Neuronal stem cell (in vitro differentiated cells): ENCODE measurements around the gene EFCAB11.

Experiments used
- DNase-seq: peaks from one replicate; pipeline ENCODE4 v3.0.0-alpha.2; 2013; ENCODE audit warnings: low spot score
- H2AFZ ChIP-seq: one replicate; pipeline ENCODE4 v1.6.1; 2013; ENCODE audit warnings: mild to moderate bottlenecking, low read length, inconsistent platforms
- H2AK5ac ChIP-seq: 2 replicates; pipeline ENCODE4 v1.6.1; 2013; ENCODE audit warnings: low read depth, mild to moderate bottlenecking, inconsistent platforms, low read length, moderate library complexity, mixed read lengths
- H2BK120ac ChIP-seq: 2 replicates; pipeline ENCODE4 v1.6.1; 2013; ENCODE audit warnings: low read depth, mild to moderate bottlenecking, inconsistent platforms, low read length, moderate library complexity, mixed read lengths
- H2BK12ac ChIP-seq: one replicate; pipeline ENCODE4 v1.6.1; 2013; ENCODE audit warnings: low read length, inconsistent platforms
- H2BK15ac ChIP-seq: 2 replicates; pipeline ENCODE4 v1.6.1; 2013; ENCODE audit warnings: mild to moderate bottlenecking, low read length, inconsistent platforms, mixed read lengths
- H2BK5ac ChIP-seq: one replicate; pipeline ENCODE4 v1.6.1; 2013; ENCODE audit warnings: inconsistent platforms, mild to moderate bottlenecking, low read length, moderate library complexity
- H3K14ac ChIP-seq: one replicate; pipeline ENCODE4 v1.6.1; 2013; ENCODE audit warnings: low read length, inconsistent platforms
- H3K18ac ChIP-seq: 2 replicates; pipeline ENCODE4 v1.6.1; 2013; ENCODE audit warnings: low read length, inconsistent platforms
- H3K23ac ChIP-seq: 2 replicates; pipeline ENCODE4 v1.6.1; 2013; ENCODE audit warnings: low read depth, mild to moderate bottlenecking, mixed read lengths, low read length, inconsistent platforms; ENCODE audit not compliant: poor library complexity
- H3K27ac ChIP-seq: replicated peaks from 3 replicates; pipeline ENCODE4 v1.5.1; 2013; ENCODE audit warnings: low read length, inconsistent platforms
- H3K27me3 ChIP-seq, 3 experiments: 2 replicates each; pipeline ENCODE4 v1.6.1; 2013; ENCODE audit warnings: low read length in 3 of 3, mild to moderate bottlenecking in 2 of 3, inconsistent platforms in 1 of 3, low read depth in 1 of 3, mixed read lengths in 1 of 3, moderate library complexity in 1 of 3; ENCODE audit not compliant: control insufficient read depth in 3 of 3, insufficient read depth in 3 of 3
- H3K36me3 ChIP-seq, 2 donors: replicated peaks in 1 of 2; 2 replicates each; pipeline ENCODE4 v1.6.1; 2013; ENCODE audit warnings: low read length in 2 of 2; ENCODE audit not compliant: control insufficient read depth in 2 of 2, insufficient read depth in 2 of 2
- H3K4ac ChIP-seq: 2 replicates; pipeline ENCODE4 v1.6.1; 2013; ENCODE audit warnings: inconsistent platforms, mild to moderate bottlenecking, low read length, moderate library complexity
- H3K4me1 ChIP-seq, 2 donors: 1 replicate in 1 of 2; 2 replicates in 1 of 2; pipeline ENCODE4 v1.6.1; 2013; ENCODE audit warnings: low read length in 2 of 2, low read depth in 1 of 2; ENCODE audit not compliant: control insufficient read depth in 2 of 2, insufficient read depth in 1 of 2
- H3K4me2 ChIP-seq: one replicate; pipeline ENCODE4 v1.6.1; 2013; ENCODE audit warnings: mild to moderate bottlenecking, low read length, inconsistent platforms; ENCODE audit not compliant: insufficient read depth, poor library complexity, severe bottlenecking
- H3K4me3 ChIP-seq, 2 donors: 2 replicates each; pipeline ENCODE4 v1.5.1; 2013; ENCODE audit warnings: low read length in 2 of 2, mild to moderate bottlenecking in 2 of 2, inconsistent platforms in 1 of 2, moderate library complexity in 1 of 2
- H3K79me1 ChIP-seq: one replicate; pipeline ENCODE4 v1.6.1; 2013; ENCODE audit warnings: low read depth, mild to moderate bottlenecking, inconsistent platforms, low read length, moderate library complexity
- H3K9ac ChIP-seq: one replicate; pipeline ENCODE4 v1.6.1; 2013; ENCODE audit warnings: mild to moderate bottlenecking, low read depth, low read length, inconsistent platforms; ENCODE audit not compliant: poor library complexity
- H3K9me3 ChIP-seq, 2 donors: replicated peaks in 1 of 2; 2 replicates each; pipeline versions ENCODE3 to v1.6.1; 2013; ENCODE audit warnings: low read length in 2 of 2, mild to moderate bottlenecking in 2 of 2, inconsistent platforms in 1 of 2, low read depth in 1 of 2, mixed read lengths in 1 of 2, moderate library complexity in 1 of 2; ENCODE audit not compliant: control insufficient read depth in 2 of 2, insufficient read depth in 1 of 2
- H4K8ac ChIP-seq: one replicate; pipeline ENCODE4 v1.6.1; 2013; ENCODE audit warnings: low read depth, mild to moderate bottlenecking, inconsistent platforms, low read length, moderate library complexity
- H4K91ac ChIP-seq: one replicate; pipeline ENCODE4 v1.6.1; 2013; ENCODE audit warnings: low read length, low read depth, mild to moderate bottlenecking, inconsistent platforms; ENCODE audit not compliant: poor library complexity
- WGBS, 2 donors: extraction: QIAGEN DNeasy Blood & Tissue Kit; methylation state at CpG; one replicate each; pipeline ENCODE4 v1.1.7; 2013; ENCODE audit warnings: missing lambda C conversion rate in 2 of 2, mixed read lengths in 1 of 2; ENCODE audit not compliant: insufficient read length in 2 of 2, insufficient replicate concordance in 1 of 2; ENCODE audit errors: extremely low coverage in 2 of 2; 5-methylcytosine and 5-hydroxymethylcytosine counted together

Gene EFCAB11

DNA sequence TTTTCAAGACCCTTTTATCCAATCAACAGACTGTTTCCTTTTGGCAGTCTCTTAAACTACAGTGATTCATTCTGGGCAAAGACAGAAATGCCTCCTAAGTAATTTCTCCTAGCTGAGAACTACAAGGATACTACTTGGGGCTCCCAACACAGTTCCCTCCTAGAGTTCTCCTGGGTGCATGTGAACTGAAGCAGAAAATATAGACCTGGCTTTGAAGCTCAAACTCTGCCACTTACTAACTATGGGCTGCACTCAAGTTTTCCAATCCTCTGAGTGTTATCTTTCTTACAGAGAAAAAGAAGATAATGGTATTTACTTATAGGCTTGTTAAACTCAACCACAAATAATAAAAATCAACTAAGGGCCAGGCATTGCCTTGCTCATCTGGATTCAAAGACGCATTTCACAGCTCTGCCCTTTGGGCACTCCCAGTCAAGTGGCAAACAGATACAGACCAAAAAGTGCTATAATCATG is 97.6 kb downstream of the EFCAB11 start:
- Histone ChIP-seq H3K4ac (no peak overlapping the region), H3K23ac (no peak overlapping the region), H3K9ac (no peak overlapping the region), H3K27ac (no peak overlapping the region), H3K4me1 (no peaks in the 10 kb centered on the region), H3K79me1 (no peaks in the 10 kb centered on the region), H2BK5ac (no peak overlapping the region), H3K14ac (no peak overlapping the region), H3K18ac (no peak overlapping the region), H2AK5ac (no peak overlapping the region), H3K9me3 (no peaks in the 10 kb centered on the region), H2BK120ac (no peak overlapping the region), H2BK15ac (no peak overlapping the region), H3K4me2 (no peak overlapping the region), H2AFZ (no peak overlapping the region), H3K4me3 (no peak overlapping the region), H4K8ac (no peak overlapping the region), H3K27me3 (peaks cover 0 to 2% (median 0%) of the 10 kb centered on the region in 3 experiments), H4K91ac (no peak overlapping the region), H3K36me3 (no peaks in the 10 kb centered on the region), H2BK12ac (no peak overlapping the region)
- no peak for DNase-seq
- no CpG with 5 or more reads among the region's 1 CpG for WGBS, 2 donors

DNA sequence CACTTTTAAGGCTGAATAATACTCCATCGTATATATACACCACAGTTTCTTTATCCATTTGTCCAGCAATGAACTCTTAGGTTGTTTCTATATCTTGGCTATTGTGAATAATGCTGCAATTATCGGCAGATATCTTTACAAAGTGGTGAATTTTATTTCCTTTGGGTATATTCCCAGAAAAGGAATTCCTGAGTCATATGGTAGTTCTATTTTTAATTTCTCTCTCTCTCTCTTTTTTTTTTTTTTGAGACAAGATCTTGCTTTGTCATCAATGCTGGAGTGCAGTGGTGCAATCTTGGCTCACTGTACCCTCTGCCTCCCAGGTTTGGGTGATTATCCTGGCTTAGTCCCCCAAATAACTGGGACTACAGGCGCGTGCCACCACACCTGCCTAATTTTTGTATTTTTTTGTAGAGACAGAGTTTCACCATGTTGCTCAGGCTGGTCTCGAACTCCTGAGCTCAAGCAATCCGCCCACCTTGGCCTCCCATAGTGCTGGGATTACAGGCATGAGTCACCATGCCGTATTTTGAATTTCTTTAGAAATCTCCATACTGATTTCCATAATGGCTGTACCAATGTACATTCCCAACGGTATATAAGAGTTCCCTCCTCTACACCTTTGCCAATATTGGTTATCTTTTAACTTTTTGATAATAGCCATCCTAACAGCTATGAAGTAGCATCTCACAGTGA is 98.4 kb downstream of the EFCAB11 start:
- no peak overlapping the region for H2AK5ac ChIP-seq
- no peak overlapping the region for H3K27ac ChIP-seq
- H3K4ac ChIP-seq, result no peak overlapping the region
- no peaks in the 10 kb centered on the region for H3K4me1 ChIP-seq
- no peak overlapping the region for H3K18ac ChIP-seq
- no peak overlapping the region for H2BK120ac ChIP-seq
- H3K4me2 ChIP-seq, result no peak overlapping the region
- no CpG with 5 or more reads among the region's 8 CpGs for WGBS, 2 donors
- no peak overlapping the region for H2BK5ac ChIP-seq
- H3K4me3 ChIP-seq, result no peak overlapping the region
- no peak for DNase-seq
- H2BK12ac ChIP-seq, result no peak overlapping the region
- H2BK15ac ChIP-seq, result no peak overlapping the region
- H3K27me3 ChIP-seq, result peaks cover 0 to 2% (median 0%) of the 10 kb centered on the region in 3 experiments
- H3K36me3 ChIP-seq, result no peaks in the 10 kb centered on the region
- H3K9me3 ChIP-seq, result no peaks in the 10 kb centered on the region
- no peak overlapping the region for H3K14ac ChIP-seq
- H3K79me1 ChIP-seq, result no peaks in the 10 kb centered on the region
- no peak overlapping the region for H3K9ac ChIP-seq
- H2AFZ ChIP-seq, result no peak overlapping the region
- H4K8ac ChIP-seq, result no peak overlapping the region
- no peak overlapping the region for H3K23ac ChIP-seq
- no peak overlapping the region for H4K91ac ChIP-seq

DNA sequence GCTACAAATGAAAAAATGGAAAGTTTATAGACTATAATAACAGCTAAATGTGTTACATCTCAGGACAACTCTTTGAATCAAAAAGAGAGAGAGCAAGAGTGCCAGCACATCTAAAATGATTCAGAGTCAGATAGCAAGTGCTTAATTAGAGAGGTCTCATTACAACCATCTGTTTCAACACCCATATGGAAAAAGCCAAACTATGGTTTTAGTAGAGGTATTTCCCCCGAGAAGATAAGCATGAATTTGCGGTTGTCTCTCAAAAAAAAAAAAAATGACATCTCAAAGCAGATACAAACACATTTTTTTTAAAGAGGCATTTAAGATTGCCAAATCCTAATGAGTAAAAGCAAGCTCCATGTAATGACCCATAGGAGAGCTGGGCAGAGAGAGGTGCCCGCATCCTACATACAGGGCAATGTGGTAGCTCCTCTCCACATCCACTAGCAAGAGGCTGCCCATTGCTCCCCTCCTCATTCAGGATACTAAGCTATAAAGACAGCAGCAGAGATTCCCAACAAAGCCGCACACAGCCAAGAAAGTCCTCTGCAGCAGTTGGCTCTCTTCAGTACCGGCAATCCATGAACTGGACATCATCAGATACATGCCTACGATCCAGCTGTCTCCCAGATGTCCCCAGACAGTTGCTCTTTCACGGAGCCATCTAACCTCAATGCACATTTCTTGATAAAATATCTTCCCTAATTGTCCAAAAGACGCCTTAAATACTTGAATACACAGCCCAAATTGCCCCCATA is 100.4 kb downstream of the EFCAB11 start:
- no peak for DNase-seq
- Histone ChIP-seq H3K4me3 (no peak overlapping the region), H3K36me3 (no peaks in the 10 kb centered on the region), H3K9me3 (no peaks in the 10 kb centered on the region), H2BK5ac (no peak overlapping the region), H3K4ac (no peak overlapping the region), H3K18ac (peak overlapping the region; percentile 24), H3K79me1 (no peaks in the 10 kb centered on the region), H3K23ac (peak overlapping the region; percentile 49), H3K27ac (no peak overlapping the region), H3K14ac (no peak overlapping the region), H3K4me2 (no peak overlapping the region), H4K8ac (no peak overlapping the region), H3K9ac (no peak overlapping the region), H2AK5ac (no peak overlapping the region), H2AFZ (no peak overlapping the region), H2BK15ac (no peak overlapping the region), H3K27me3 (peaks cover 0 to 2% (median 0%) of the 10 kb centered on the region in 3 experiments), H2BK12ac (no peak overlapping the region), H2BK120ac (no peak overlapping the region), H3K4me1 (no peaks in the 10 kb centered on the region), H4K91ac (no peak overlapping the region)
- no CpG with 5 or more reads among the region's 8 CpGs for WGBS, 2 donors

GRCh38 chr14:89851106-89851505 is 103.4 kb downstream of the EFCAB11 start:
- H2BK120ac ChIP-seq, result no peak overlapping the region
- H3K4me2 ChIP-seq, result no peak overlapping the region
- no CpG with 5 or more reads among the region's 1 CpG for WGBS, 2 donors
- H3K9me3 ChIP-seq, result no peaks in the 10 kb centered on the region
- no peak overlapping the region for H2AFZ ChIP-seq
- H3K79me1 ChIP-seq, result no peaks in the 10 kb centered on the region
- H2BK12ac ChIP-seq, result no peak overlapping the region
- H3K9ac ChIP-seq, result no peak overlapping the region
- no peak overlapping the region for H3K14ac ChIP-seq
- H2BK5ac ChIP-seq, result no peak overlapping the region
- no peaks in the 10 kb centered on the region for H3K4me1 ChIP-seq
- H3K4me3 ChIP-seq, result no peak overlapping the region
- no peak overlapping the region for H4K8ac ChIP-seq
- H3K27ac ChIP-seq, result no peak overlapping the region
- H3K36me3 ChIP-seq, result no peaks in the 10 kb centered on the region
- no peak overlapping the region for H3K4ac ChIP-seq
- H2BK15ac ChIP-seq, result no peak overlapping the region
- H3K18ac ChIP-seq, result no peak overlapping the region
- no peak overlapping the region for H2AK5ac ChIP-seq
- DNase-seq, result no peak
- H3K23ac ChIP-seq, result no peak overlapping the region
- H4K91ac ChIP-seq, result no peak overlapping the region
- peaks cover 0 to 2% (median 0%) of the 10 kb centered on the region in 3 experiments for H3K27me3 ChIP-seq
